Measurements from ENCODE around the gene HOXA11. TPM values are rescaled to one million over a fixed set of nuclear protein-coding genes. Genes with fewer than 3 reads are reported as not detected.

Gene HOXA11
- total RNA-seq, 1 donor from 2014 or later: not detected

DNA sequence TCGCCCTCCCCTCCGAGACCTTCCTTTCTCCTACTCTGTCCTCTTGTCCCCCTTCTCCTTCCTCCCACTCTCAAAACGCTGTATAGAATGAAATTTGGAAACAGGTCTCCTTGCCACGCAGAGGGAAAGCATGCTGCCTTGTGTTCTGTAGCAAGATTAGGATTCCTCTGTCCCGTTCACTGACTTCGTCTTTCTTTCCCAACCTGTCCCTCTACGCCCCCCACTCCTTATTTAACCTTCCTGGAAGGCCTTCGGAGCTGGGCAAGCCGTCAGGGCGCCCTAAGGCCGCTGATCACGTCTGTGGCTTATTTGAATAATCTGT, 21.0 kb downstream of the HOXA11 start:
- DNase-seq (ENCODE audit: low spot score): no peak
- intact Hi-C loops (cut with DNase I): loop anchor here (10.0 kb wide), 1 partner anchor 1299 kb away; no protein-coding TSS in a partner anchor

DNA sequence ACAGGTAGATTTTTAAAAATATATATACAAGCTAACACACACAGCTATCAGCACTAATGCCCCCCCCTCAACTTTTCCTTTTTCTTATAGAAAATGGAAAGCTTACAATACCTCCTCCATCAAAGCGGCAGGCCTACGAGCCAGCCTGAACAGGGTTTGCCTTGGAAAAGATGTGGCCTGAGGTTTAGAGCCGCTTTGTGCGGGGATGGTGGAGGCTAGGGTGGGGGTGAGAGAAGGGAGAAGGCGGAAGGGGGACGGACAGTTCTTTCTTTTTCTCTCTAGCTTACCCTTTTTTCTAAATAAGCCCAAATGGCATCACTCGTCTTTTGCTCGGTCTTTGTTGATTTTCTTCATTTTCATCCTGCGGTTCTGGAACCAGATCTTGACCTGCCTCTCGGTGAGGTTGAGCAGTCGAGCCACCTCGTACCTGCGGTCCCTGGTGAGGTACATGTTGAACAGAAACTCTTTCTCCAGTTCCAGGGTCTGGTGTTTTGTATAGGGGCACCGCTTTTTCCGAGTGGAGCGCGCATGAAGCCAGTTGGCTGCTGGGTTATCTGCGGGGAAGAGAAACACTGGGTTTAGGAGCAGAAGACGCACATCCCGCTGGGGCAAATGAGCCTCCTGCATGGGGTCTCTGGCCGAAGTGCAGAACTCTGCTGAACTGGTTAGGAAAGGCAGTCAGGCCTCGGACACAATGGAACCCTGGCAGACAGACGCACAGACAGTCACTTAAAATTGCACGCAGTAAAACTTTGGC, 21.6 kb downstream of the HOXA11 start:
- no peak for DNase-seq (ENCODE audit: low spot score)
- intact Hi-C loops (cut with DNase I): loop anchor here (10.0 kb wide), 1 partner anchor 1299 kb away; no protein-coding TSS in a partner anchor

DNA sequence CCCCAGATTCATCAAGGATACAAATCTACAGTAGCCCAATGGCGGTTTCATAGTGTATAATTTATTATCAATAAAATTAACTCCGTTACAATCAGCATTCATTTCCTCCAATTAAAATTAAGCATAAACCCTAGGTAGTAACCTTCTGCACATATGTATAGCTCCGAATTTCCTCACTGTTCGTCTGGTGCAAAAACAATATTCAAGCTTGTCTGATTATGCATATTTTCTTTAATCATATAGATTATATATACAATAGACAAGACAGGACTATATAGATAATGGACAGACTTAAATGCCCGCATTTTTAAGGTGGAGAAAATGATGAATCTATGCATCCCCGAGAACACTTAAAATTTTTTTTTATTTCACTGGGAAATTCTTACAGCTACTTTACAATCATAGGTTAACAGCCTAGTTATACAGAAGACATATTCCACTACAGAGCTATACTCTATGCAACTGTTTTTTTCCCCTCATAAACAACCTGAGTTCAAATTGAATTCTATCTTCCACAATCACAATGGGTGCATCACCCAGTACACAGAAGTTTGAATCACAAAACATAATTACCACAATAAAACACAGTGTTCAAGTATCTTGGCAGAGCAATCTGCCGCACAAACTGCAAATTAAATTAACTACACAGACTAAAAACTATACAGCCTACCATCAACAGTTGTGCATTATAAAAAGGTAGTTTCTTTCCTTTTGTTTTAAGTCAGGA, 22.3 kb downstream of the HOXA11 start:
- no peak for DNase-seq (ENCODE audit: low spot score)
- intact Hi-C loops (cut with DNase I): loop anchor here (10.0 kb wide), 1 partner anchor 1298 kb away; no protein-coding TSS in a partner anchor

DNA sequence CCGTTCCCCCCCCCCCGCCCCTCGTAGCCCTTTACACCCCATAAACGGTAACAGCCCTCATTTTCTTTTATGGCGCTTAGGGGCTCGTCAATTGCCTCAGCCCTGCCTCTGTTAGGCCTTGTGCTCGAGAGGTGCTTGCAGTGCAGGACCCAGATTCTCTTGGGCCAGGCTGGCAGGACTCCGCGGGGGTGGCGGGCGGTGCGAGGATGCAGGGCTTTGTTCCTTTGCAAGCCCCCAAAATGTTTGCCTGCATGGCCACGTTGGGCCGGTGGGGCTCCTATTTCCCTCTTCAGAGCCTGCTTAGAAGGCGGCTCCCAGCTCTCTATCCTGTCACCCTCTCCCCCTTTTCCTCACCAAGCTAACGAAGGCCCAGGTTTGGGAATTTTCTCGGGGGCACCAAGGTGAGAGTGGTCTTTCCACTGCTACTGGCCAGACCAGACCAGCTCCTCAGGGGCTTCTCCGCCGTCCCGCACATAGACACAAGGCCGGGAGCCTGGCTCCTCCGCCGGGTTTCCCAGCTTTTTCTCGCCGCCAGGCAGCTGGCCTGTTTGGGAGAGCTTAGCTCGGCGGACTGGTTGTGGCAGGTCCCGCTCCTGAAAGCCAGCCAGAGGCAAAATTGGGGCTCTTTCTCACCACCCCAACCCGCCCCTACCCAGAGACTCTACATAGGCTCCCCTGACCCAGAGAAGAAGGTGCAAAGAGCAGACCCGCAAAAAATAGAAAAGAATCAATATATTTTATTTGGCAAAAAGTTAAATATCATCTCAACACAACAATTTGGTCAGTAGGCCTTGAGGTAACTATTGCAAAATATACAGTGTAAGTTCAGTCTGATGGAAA, 23.1 kb downstream of the HOXA11 start:
- intact Hi-C loops (cut with DNase I): loop anchor here (2.0 to 10.0 kb wide), 3 partner anchors 475 to 1297 kb away; no protein-coding TSS in a partner anchor
- DNase-seq (ENCODE audit: low spot score): peak; percentile 44

DNA sequence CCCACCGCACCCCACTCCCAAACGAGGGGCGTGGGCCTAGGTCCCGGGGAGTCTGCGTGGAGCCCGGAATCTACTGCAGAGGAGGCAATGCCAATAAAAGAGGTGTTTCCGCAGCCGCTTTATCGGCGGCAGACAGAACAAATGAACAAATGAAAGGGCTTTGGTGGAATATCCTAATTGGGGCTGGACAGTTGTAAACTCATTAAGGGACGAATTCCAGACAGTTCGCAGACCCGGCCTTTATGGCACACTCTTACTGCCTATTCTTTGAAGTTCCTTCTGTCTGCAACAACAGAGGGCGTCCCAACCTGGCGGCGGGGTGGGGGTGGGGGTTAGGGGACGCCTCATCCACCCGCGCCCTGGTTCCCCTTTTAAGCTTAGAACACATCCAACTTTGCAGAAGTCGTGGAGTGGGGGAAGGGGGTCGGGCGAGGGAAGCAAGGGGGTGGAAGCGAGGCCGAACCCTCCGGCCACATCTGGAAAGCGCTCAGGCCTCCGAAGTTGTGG, 23.8 kb downstream of the HOXA11 start:
- intact Hi-C loops (cut with DNase I): loop anchor here (2.0 to 10.0 kb wide), 3 partner anchors 474 to 1296 kb away; no protein-coding TSS in a partner anchor
- DNase-seq (ENCODE audit: low spot score): no peak

DNA sequence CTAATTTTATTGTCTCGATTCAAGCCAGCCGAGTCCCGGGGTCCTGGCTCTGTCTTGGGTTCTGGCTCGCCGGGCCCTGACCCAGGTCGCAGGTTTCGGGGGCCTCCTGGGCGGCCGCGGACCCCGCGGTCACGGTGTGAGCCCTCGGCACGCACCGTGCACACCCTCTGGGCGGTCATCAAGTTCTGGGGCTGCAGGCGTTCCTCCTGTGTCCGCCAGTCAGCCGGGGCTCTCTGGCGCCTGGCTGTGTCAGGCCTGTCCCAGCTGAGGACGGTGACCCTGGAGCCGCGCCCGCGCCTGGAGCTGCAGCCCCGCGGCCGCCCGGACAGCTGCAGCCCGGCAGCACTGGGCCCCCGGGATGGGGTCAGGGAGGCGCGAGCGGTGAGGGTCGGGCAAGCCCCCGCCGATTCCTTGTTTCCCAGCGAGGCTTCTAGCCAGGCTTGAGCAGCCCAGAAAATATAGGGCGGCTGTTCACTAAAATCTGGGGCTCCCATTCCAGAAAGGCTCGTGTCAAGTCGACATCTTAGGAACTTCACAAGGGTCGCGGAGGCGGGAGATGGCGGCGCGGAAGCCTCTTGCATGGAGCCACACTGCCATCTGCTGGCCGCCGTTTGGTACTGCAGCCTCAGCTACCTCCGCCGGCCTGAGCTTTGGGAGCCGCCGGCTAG, 24.4 kb downstream of the HOXA11 start:
- peak; percentile 92 for DNase-seq (ENCODE audit: low spot score)
- intact Hi-C loops (cut with DNase I): loop anchor here (2.0 to 10.0 kb wide), 3 partner anchors 474 to 1296 kb away; no protein-coding TSS in a partner anchor

DNA sequence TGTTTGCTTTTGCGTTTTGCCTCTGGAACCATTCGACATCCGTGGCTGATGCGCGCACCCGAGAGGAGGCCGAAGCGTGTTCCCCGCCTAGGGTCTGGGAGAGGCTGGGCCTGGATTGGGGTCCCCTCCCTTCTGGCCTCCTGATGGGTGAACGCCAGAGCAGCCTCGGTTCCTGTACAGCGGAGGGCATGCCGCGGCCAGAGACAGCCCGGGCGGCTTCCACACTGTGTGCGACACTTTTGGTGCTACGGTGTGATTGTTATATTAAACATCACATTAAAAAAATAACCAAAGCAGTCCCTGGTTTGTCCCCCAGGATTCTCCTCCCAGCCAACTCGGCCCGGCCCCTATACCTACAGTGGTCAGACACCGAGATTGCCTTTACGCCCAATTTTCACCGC, 24.9 kb downstream of the HOXA11 start:
- intact Hi-C loops (cut with DNase I): loop anchor here (2.0 to 10.0 kb wide), 3 partner anchors 473 to 1295 kb away; no protein-coding TSS in a partner anchor
- peak; percentile 54 for DNase-seq (ENCODE audit: low spot score)

DNA sequence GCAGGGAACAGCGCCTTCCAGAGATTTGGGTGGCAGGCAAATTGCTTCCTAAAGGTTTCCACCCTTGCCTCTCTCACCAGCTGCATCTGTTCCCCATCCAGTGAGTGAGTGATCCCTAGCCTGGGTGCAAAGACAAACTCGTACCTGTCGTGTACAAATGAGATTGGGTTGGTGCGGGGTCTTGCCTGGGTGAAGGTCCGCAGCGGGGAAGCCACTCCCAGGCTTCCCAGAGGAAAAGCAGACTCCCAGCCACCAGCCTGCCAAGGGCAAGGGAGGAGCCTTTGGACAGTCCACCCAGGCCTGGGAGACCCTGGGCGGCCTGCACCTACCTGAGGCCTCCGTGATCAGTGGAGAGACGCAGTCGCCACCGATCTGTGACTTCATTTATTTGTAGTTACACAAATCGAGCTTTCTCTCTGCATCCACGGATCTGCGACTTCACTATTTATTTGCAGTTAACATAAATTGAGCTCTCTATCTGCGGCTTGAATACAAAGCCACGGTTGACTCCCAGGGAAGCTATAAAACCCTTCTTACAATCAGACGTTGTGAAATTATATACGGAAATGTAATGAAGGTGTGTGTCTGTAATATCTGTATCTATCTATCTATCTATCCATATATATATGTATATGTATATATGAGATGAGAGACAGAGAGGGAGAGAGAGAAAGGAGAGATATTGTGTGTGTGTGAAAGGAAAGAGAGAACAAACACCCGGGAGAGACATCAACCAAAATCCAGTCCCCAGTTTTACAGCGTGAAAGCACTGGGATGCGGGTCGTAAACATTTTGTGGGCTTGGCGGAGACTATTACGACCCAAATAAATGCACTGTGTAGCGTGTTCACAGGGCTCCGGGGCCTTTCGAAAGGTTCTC, 25.5 kb downstream of the HOXA11 start:
- peak; percentile 56 for DNase-seq (ENCODE audit: low spot score)

DNA sequence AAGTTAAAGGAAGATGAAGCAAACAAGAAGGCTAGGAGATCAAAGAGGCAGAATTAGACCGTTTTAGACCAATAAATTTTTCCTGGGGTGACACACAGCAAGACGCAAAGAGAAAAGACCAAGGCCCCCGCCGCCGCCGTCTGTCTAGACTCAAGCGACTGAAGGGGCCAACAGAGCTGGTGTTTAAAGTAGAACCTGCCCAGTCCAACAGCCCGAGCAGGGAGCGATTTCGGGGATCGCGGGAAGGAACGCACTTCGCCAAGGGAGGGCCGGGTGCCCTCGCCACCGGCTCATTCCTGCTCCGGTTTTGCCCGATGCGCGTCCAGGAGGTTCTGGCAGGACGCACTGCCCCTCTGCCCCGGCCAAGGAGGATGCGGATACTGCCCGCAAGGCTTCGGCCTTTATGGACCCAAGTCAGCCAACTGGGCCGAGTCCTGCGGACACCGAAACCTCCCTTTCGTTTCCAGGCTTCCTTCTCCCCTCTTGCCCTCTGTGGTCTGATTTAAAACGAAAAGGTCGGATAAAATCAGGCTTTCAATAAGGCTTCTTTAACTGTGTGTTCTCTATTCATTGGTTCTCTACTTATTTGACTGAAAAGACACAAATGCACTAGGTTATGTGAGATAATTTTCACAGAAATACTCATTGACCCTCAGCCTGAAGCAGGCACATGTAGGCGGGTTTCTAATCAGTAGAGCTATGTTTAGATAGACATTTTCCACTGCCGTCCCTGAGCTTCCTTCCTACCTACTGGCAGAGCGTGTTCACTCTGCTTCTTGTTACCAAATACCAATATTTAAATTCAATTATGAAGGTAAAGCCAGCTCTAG, 26.4 kb downstream of the HOXA11 start:
- intact Hi-C loops (cut with DNase I): no loop called here
- DNase-seq (ENCODE audit: low spot score): peak; percentile 38

More for the DNA sequence above, 25.5 kb downstream of the HOXA11 start:
- intact Hi-C loops (cut with DNase I): loop anchor here (2.0 to 10.0 kb wide), 3 partner anchors 473 to 1295 kb away; no protein-coding TSS in a partner anchor

DNA sequence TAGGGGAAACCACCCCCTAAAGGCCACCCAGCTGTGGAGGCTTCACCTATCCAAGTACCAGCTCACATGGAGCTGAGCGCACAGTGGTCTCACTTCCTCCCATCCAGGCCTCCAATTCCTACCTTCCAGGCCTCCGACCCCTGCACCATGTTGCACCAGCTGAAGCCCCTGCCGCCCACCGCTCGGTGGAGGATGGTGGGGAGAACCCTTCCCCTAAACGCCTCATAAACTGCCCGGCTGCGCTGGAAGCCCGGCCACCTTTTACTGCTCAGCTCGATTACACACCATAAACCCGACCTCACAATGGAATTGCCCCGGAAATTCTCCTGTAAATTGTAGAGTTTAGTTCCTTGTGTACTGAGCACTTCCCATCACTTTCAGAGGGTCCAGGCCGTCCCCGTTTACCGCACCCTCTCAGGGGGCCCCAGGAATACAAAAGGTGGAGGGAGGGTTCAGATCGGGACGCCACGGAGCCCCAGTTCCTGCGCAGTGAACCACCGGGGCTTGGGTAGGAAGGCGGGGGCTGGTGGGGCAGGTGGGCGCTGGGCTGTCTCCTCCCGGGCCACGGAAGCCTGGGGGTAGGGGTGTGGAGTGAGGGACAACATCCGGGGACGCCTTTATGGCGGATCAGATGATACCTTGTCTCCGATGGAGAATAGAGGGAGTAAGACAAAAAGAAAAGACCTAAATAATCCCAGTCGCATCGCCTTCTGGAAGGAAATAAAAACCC, 27.2 kb downstream of the HOXA11 start:
- intact Hi-C loops (cut with DNase I): no loop called here

DNA sequence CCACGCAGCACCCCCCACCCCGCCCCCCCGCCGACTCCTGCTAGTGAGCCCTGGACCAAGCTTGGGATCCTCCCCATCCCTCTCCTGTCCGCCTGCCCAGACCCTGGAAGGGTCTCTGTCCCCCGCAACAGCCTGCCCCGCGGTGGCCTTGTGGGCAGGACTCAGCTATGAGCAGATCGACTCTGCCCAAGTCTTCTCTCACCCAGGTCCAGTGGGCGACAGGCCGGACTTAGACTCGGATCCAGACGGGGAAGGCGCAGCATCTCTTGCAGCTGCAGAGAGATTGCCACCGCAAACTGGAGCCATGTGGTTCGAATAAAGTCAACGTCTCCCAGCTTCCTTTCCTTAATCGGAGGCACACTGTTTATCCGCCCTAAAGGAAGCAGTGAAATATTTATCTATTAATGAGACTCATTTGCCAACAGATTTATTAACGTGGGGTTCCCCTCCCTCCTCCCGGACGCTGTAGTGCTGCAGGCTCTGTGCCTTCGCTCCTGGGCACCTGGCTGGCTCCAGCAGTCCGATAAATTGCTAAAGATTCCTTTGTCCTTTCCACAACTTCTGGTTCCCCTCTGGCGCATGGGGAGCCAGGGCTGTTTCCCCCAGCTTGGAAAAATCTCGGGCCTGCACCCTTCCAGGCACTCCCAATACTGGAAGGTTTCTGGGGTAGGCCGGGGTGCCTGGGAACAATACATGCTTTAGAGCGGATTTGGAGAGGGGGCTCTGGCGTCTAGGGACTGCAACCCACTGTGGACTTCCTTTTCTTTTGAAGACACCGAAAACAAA, 27.9 kb downstream of the HOXA11 start:
- intact Hi-C loops (cut with DNase I): no loop called here

More for the DNA sequence above, 27.2 kb downstream of the HOXA11 start:
- DNase-seq (ENCODE audit: low spot score): no peak

DNA sequence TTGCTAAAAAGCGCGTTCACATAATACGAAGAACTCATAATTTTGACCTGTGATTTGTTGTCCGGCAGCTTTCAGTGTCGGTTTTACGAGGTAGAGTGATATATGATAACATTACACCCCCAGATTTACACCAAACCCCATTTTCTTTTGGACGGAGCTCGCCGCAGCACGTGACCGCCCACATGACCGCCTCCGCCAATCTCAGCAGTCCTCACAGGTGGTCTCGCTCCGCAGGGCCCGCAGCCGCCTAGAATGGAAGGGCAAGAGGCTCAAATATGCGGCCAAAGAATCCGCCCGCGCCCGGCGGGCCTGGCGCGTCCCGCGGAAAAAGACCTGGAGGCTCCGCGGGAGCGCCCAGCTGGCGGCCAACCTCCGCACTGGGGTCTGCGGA, 28.5 kb downstream of the HOXA11 start, which contains the start of gene HOXA7:
TSS of gene HOXA7 (minus strand) at position 168 of the 391 bp plus-strand sequence. CDS start at position 38, 130 bp downstream.
- intact Hi-C loops (cut with DNase I): no loop called here
- DNase-seq (ENCODE audit: low spot score): no peak

More for the DNA sequence above, 27.9 kb downstream of the HOXA11 start:
- no peak for DNase-seq (ENCODE audit: low spot score)

DNA sequence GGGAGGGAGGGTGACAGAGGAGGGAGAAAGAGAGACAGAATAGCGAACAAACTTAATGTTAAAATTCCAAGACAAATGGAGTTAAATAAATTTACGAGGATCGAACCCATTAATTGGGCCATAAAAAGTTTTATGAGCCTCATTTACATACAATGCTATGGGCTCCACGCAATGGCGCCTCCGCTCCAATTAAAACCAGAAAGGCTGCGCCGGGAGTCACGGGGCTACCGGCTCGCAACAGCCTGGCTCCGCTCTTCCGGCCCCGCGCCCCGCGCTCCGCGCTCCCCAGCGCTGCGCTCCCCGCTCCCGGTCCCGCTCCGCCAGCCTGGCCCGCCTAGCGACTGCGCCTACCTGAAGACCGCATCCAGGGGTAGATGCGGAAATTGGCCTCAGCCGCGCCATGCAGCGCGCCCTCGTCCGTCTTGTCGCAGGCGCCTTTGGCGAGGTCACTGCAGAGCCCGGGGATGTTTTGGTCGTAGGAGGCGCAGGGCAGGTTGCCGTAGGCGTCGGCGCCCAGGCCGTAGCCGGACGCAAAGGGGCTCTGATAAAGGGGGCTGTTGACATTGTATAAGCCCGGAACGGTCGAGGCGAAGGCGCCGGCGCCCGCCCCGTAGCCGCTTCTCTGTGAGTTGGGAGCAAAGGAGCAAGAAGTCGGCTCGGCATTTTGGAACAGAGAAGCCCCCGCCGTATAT, 29.1 kb downstream of the HOXA11 start:
- DNase-seq (ENCODE audit: low spot score): no peak
- intact Hi-C loops (cut with DNase I): no loop called here

DNA sequence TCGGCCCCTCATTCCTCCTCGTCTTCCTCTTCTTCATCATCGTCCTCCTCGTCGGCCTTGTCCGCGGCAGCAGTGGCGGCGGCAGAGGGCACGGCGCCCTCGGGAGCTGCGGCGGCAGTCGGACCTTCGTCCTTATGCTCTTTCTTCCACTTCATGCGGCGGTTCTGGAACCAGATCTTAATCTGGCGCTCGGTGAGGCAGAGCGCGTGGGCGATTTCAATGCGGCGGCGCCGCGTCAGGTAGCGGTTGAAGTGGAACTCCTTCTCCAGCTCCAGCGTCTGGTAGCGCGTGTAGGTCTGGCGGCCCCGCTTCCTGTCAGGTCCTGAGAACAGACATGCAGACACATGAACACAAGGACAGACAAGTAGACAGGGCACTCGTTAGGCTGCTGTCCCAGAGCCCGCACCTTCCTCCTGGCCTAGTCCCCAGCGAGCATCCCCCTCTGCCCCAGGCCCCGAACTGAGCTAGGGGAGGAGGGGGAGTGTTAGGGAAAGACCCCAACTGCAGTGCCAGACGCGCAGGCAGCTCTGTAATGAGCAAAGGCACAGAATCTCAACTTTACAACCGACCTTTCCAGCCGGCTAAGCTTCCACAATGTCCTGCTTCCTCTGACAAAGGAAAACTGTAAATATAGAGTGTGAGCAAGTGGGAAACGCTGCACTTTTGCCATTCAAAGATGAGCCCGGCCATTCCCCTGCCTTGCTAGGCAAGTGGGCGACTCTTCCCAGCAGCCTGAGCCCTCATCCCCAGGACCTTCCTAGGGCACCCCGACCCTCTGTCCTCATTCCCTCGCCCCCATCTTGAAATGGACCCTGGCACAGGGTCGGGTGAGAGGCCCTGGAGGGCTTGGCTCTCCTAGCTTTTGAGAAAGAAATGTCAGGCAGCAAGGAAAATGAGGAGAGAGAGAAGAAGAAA, 29.9 kb downstream of the HOXA11 start:
- intact Hi-C loops (cut with DNase I): no loop called here
- DNase-seq (ENCODE audit: low spot score): peak; percentile 71
